GM12878 (cell line): Measurements from ENCODE around the gene ANO2. TPM values are rescaled to one million over a fixed set of nuclear protein-coding genes. Genes with fewer than 3 reads are reported as not detected.

Experiments used
- ATAC-seq: fragments of 200-7000 bp; cut with Tn5 transposase; 3 replicates; pipeline ENCODE4 v1.9.1; 2020; ENCODE audit warnings: mild to moderate bottlenecking, moderate library complexity
- BruUV-seq: library from RNA; stranded (reverse); fragments of 400-500 nt; replicated peaks from 2 replicates; lab custom pipeline; 2021; lab: Mats Ljungman, UMichigan
- CTCF ChIA-PET: fragments of 300-600 bp; sonication (Branson Sonifier 250); formaldehyde crosslinking; extraction: SDS; loops from one replicate; lab custom pipeline; 2021; ENCODE audit warnings: inconsistent platforms; lab: Yijun Ruan, JAX
- POLR2A ChIA-PET: fragments of 350-600 bp; formaldehyde crosslinking; extraction: SDS; loops from one replicate; lab custom pipeline; 2021; ENCODE audit warnings: inconsistent platforms; lab: Charles Lee
- RAD21 ChIA-PET: fragments of 300-600 bp; sonication (Branson Sonifier 250); formaldehyde crosslinking; loops from one replicate; lab custom pipeline; 2023; ENCODE audit warnings: antibody characterized with exemption; ENCODE audit not compliant: unreplicated experiment; lab: Charles Lee
- SMC1A ChIA-PET: fragments of 300-600 bp; sonication (Branson Sonifier 250); formaldehyde crosslinking; loops from one replicate; lab custom pipeline; 2023; ENCODE audit not compliant: unreplicated experiment, uncharacterized antibody; lab: Charles Lee
- DNase-seq: peaks from one replicate; pipeline ENCODE4 v3.0.0-alpha.2; 2011; ENCODE audit warnings: low read depth, low spot score
- FAIRE-seq: peaks from 3 replicates; lab custom pipeline; 2011; peaks lifted over from hg19 to GRCh38; lab: Jason Lieb, UNC
- H2AFZ ChIP-seq: 2 replicates; pipeline ENCODE4 v1.6.0; 2011; ENCODE audit warnings: low read depth, low read length, control low read depth; ENCODE audit not compliant: control insufficient read depth
- H3K27ac ChIP-seq: 2 replicates; pipeline ENCODE4 v1.5.1; 2011; ENCODE audit warnings: control low read depth; ENCODE audit not compliant: control insufficient read depth, insufficient read depth
- H3K27me3 ChIP-seq, 2 experiments: replicated peaks in 1 of 2; 2 replicates each; pipeline versions ENCODE4 v1.6.0 to v1.6.1; 2011; ENCODE audit warnings: low read length in 1 of 2; ENCODE audit not compliant: control insufficient read depth in 2 of 2, insufficient read depth in 2 of 2
- H3K36me3 ChIP-seq, 2 experiments: 2 replicates each; pipeline ENCODE4 v1.5.1; 2011; ENCODE audit warnings: low read length in 1 of 2; ENCODE audit not compliant: control insufficient read depth in 2 of 2, insufficient read depth in 2 of 2
- H3K4me1 ChIP-seq: 2 replicates; pipeline ENCODE4 v1.6.1; 2011; ENCODE audit warnings: mild to moderate bottlenecking, low read length, moderate library complexity, mixed read lengths; ENCODE audit not compliant: control insufficient read depth, insufficient read depth
- H3K4me2 ChIP-seq: 2 replicates; pipeline ENCODE4 v1.6.0; 2011; ENCODE audit warnings: control low read depth; ENCODE audit not compliant: control insufficient read depth, insufficient read depth
- H3K4me3 ChIP-seq: fragments of 200-600 bp; sonication (generic); 2 replicates; pipeline ENCODE4 v1.5.1; 2016
- H3K79me2 ChIP-seq: 2 replicates; pipeline ENCODE4 v1.6.0; 2011; ENCODE audit warnings: low read length; ENCODE audit not compliant: control insufficient read depth, insufficient read depth
- H3K9ac ChIP-seq: 2 replicates; pipeline ENCODE4 v1.8.0; 2011; ENCODE audit warnings: low read length, control low read depth, mixed read lengths; ENCODE audit not compliant: control insufficient read depth, insufficient read depth
- H3K9me3 ChIP-seq: replicated peaks from 3 replicates; pipeline ENCODE4 v1.5.1; 2011; ENCODE audit warnings: mild to moderate bottlenecking, low read length; ENCODE audit not compliant: control insufficient read depth, insufficient read depth
- H4K20me1 ChIP-seq: 2 replicates; pipeline ENCODE4 v1.6.0; 2011; ENCODE audit not compliant: control insufficient read depth, insufficient read depth
- BHLHE40 ChIP-seq, 2 experiments: fragments of 450-650 bp in 1 of 2; IDR thresholded peaks; 2 replicates each; pipeline ENCODE4 v1.6.1; 2011 to 2017; ENCODE audit warnings: low read depth in 2 of 2, borderline replicate concordance in 1 of 2, improper control_type of control experiment in 1 of 2, low read length in 1 of 2, mild to moderate bottlenecking in 1 of 2
- CBX5 ChIP-seq: sonication (generic); IDR thresholded peaks from 2 replicates; pipeline ENCODE4 v1.6.1; 2016; ENCODE audit warnings: low read depth, moderate library complexity, mild to moderate bottlenecking, inconsistent platforms
- CHD2 ChIP-seq: IDR thresholded peaks from 2 replicates; pipeline ENCODE4 v1.6.1; 2011; ENCODE audit warnings: low read depth, low read length, improper control_type of control experiment, borderline replicate concordance
- EGR1 ChIP-seq, 2 experiments: IDR thresholded peaks; 1 replicate in 1 of 2; 2 replicates in 1 of 2; pipeline ENCODE4 v1.6.1; 2011 to 2012; ENCODE audit warnings: low read depth in 2 of 2, low read length in 2 of 2, borderline replicate concordance in 1 of 2, mild to moderate bottlenecking in 1 of 2, moderate library complexity in 1 of 2
- FOXM1 ChIP-seq: IDR thresholded peaks from 2 replicates; pipeline ENCODE4 v1.6.1; 2012; ENCODE audit warnings: low read depth, mild to moderate bottlenecking, inconsistent platforms, low read length, moderate library complexity
- HCFC1 ChIP-seq: fragments of 150-350 bp; IDR thresholded peaks from 2 replicates; pipeline ENCODE4 v1.6.1; 2014; ENCODE audit warnings: low read length
- HDAC6 ChIP-seq: fragments of 200-600 bp; sonication (generic); IDR thresholded peaks from one replicate; pipeline ENCODE4 v1.8.0; 2017; ENCODE audit warnings: antibody characterized with exemption; ENCODE audit not compliant: unreplicated experiment
- JUND ChIP-seq: IDR thresholded peaks from 2 replicates; pipeline ENCODE4 v1.6.1; 2012; ENCODE audit warnings: low read depth, mild to moderate bottlenecking, low read length, improper control_type of control experiment, moderate library complexity
- NFYB ChIP-seq: IDR thresholded peaks from 2 replicates; pipeline ENCODE4 v1.6.1; 2011; ENCODE audit warnings: low read depth, mild to moderate bottlenecking, low read length, improper control_type of control experiment, moderate library complexity; ENCODE audit not compliant: insufficient read depth
- PAX8 ChIP-seq: fragments of 450-650 bp; IDR thresholded peaks from 2 replicates; pipeline ENCODE4 v1.6.1; 2017; ENCODE audit warnings: mild to moderate bottlenecking, moderate library complexity
- POLR2A ChIP-seq: IDR thresholded peaks from 2 replicates; pipeline ENCODE4 v1.6.1; 2011; ENCODE audit warnings: low read depth, mild to moderate bottlenecking, low read length
- RELA ChIP-seq: fragments of 450-650 bp; IDR thresholded peaks from 2 replicates; pipeline ENCODE4 v1.8.0; 2014; ENCODE audit warnings: borderline replicate concordance; ENCODE audit not compliant: partially characterized antibody
- SIX5 ChIP-seq: IDR thresholded peaks from 2 replicates; pipeline ENCODE4 v1.6.1; 2011; ENCODE audit warnings: mild to moderate bottlenecking, low read depth, low read length, moderate library complexity; ENCODE audit not compliant: severe bottlenecking
- TCF12 ChIP-seq: IDR thresholded peaks from 2 replicates; pipeline ENCODE4 v1.6.1; 2011; ENCODE audit warnings: low read depth, mild to moderate bottlenecking, low read length
- USF1 ChIP-seq: IDR thresholded peaks from 2 replicates; pipeline ENCODE4 v1.6.1; 2011; ENCODE audit warnings: borderline replicate concordance, low read depth, mild to moderate bottlenecking, moderate library complexity, mixed read lengths, low read length; ENCODE audit not compliant: insufficient read depth; ENCODE audit errors: extremely low read length
- YBX1 ChIP-seq: fragments of 450-650 bp; IDR thresholded peaks from 2 replicates; pipeline ENCODE4 v1.6.1; 2016; ENCODE audit warnings: antibody characterized with exemption
- ZNF274 ChIP-seq: IDR thresholded peaks from one replicate; pipeline ENCODE4 v1.8.0; 2011; ENCODE audit not compliant: insufficient read length, insufficient read depth
- ZNF622 ChIP-seq: fragments of 450-650 bp; IDR thresholded peaks from 2 replicates; pipeline ENCODE4 v1.6.1; 2017; ENCODE audit warnings: mild to moderate bottlenecking, inconsistent platforms
- WGBS: methylation state at CpG from one replicate; pipeline ENCODE4 v1.1.6; 2016; ENCODE audit warnings: low lambda C conversion rate; ENCODE audit not compliant: insufficient replicate concordance, insufficient coverage; ENCODE audit errors: missing lambda C conversion rate; 5-methylcytosine and 5-hydroxymethylcytosine counted together
- in situ Hi-C: fragments of 300-500 bp; cut with MboI; formaldehyde crosslinking; loops from 9 replicates; pipeline ENCODE4 v1.14.3; 2018; ENCODE audit warnings: mixed read lengths
- intact Hi-C: fragments of 100-400 bp; cut with micrococcal nuclease; formaldehyde crosslinking; loops from one replicate; pipeline ENCODE4 v1.14.2; 2022; ENCODE audit not compliant: unreplicated experiment
- polyA plus RNA-seq, 11 experiments: library from polyadenylated mRNA; depleted of rRNA in 4 of 11; unstranded in 6 of 11; stranded (reverse) in 5 of 11; fragments of >200 nt; fragmentation: Nextera tagmentation in 4 of 11; fragmentation: Illumina TruSeq in 1 of 11; extraction: Ambion mirVana in 4 of 11; extraction: Trizol in 1 of 11; gene quantifications; 1 replicate in 1 of 11; 2 replicates in 10 of 11; pipeline versions ENCODE4 v1.2.1 to v1.2.3, GENCODE V29; 2011 to 2016; ENCODE audit warnings: inconsistent platforms in 2 of 11, missing spikeins in 2 of 11, low read depth in 1 of 11
- total RNA-seq, 4 experiments: library from RNA; depleted of rRNA in 3 of 4; stranded (reverse); fragments of >200 nt in 3 of 4; fragmentation: Illumina TruSeq in 1 of 4; extraction: Trizol in 1 of 4; gene quantifications; 2 replicates each; pipeline versions ENCODE4 v1.2.1 to v1.2.3, GENCODE V29; 2013 to 2021
- TF ChIP-seq, protein P1 (sequence below): IDR thresholded peaks from 2 replicates; pipeline ENCODE4 v1.6.1; 2012; ENCODE audit warnings: low read depth, low read length, improper control_type of control experiment

The ANO2 gene
- total and polyA plus RNA-seq, 10 of the 15 experiments (the other 5 are each of a cell fraction or from before 2014, with no cell fraction given): not detected

- SMC1A ChIA-PET: no interaction called here
- in situ Hi-C loops: no loop called here
- no peaks in the 10 kb centered on the region for H3K79me2 ChIP-seq
Observed at GRCh38 chr12:5575232-5575631, 369.8 kb downstream of the ANO2 start.

DNA sequence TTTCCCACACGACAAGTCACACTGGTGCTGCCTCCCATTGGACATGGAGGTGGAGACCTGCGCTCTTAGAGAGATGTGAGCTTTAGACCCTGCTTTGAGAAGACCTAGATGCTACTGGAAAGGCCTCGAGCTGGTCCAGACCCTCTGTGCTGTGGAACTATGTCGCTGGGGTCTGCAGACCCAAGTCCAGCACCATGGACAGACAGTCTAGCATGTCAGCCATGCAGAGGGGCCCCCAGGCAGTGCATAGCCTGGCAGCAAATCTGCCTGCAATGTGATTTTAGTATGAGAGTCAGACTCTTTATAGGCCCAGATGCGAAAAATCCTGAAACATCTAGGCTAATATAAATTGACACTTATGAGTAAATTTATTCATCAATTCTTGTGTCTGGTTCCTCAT is 371.7 kb downstream of the ANO2 start:
- in situ Hi-C loops (no loop called here), intact Hi-C loops (no loop called here)
- ChIA-PET POLR2A (no interaction called here), CTCF (no interaction called here), SMC1A (no interaction called here), RAD21 (no interaction called here)
- H3K36me3 ChIP-seq: no peaks in the 10 kb centered on the region
- H3K9me3 ChIP-seq: no peaks in the 10 kb centered on the region
- no peak for ATAC-seq
- BruUV-seq: no TSS peak
- H3K4me1 ChIP-seq: no peaks in the 10 kb centered on the region
- no peak overlapping the region for H3K27ac ChIP-seq
- H3K79me2 ChIP-seq: no peaks in the 10 kb centered on the region
- no peak overlapping the region for H2AFZ ChIP-seq
- no peaks in the 10 kb centered on the region for H4K20me1 ChIP-seq
- no peak overlapping the region for H3K9ac ChIP-seq
- no peak for DNase-seq
- 21% methylated on average over 5 of the region's 5 CpGs for WGBS
- FAIRE-seq: no peak
- H3K4me2 ChIP-seq: no peak overlapping the region
- H3K4me3 ChIP-seq: no peak overlapping the region
- peaks cover 0 to 2% of the 10 kb centered on the region in 2 experiments; a peak in 2 of 4 replicates for H3K27me3 ChIP-seq
- TF ChIP-seq FOXM1: no peak
- no peak for TF ChIP-seq ZNF622
- no peak for TF ChIP-seq SIX5
- TF ChIP-seq HCFC1: no peak
- TF ChIP-seq HDAC6: no peak
- TF ChIP-seq ZNF274: no peak
- no peak for TF ChIP-seq CHD2
- TF ChIP-seq POLR2A: no peak
- TF ChIP-seq CBX5: no peak
- no peak for TF ChIP-seq TCF12
- TF ChIP-seq YBX1: no peak
- no peak for TF ChIP-seq PAX8
- TF ChIP-seq, protein P1, sequence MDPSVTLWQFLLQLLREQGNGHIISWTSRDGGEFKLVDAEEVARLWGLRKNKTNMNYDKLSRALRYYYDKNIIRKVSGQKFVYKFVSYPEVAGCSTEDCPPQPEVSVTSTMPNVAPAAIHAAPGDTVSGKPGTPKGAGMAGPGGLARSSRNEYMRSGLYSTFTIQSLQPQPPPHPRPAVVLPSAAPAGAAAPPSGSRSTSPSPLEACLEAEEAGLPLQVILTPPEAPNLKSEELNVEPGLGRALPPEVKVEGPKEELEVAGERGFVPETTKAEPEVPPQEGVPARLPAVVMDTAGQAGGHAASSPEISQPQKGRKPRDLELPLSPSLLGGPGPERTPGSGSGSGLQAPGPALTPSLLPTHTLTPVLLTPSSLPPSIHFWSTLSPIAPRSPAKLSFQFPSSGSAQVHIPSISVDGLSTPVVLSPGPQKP: no peak
- no peak for TF ChIP-seq NFYB

More at GRCh38 chr12:5575232-5575631, 369.8 kb downstream of the ANO2 start:
- no peaks in the 10 kb centered on the region for H3K36me3 ChIP-seq
- H2AFZ ChIP-seq: no peak overlapping the region
- no peaks in the 10 kb centered on the region for H3K4me1 ChIP-seq
- WGBS: 25% methylated on average over 5 of the region's 5 CpGs
- no peak for DNase-seq
- ChIA-PET CTCF (no interaction called here), RAD21 (no interaction called here), POLR2A (no interaction called here)
- no peak for FAIRE-seq
- peaks cover 0 to 2% of the 10 kb centered on the region in 2 experiments; a peak in 3 of 4 replicates for H3K27me3 ChIP-seq
- TF ChIP-seq BHLHE40 (IDR thresholded peaks at IDR 0.05; ENCODE audit: borderline replicate concordance in 1 of 2, low read depth in 2 of 2, low read length in 1 of 2) (no peak), USF1 (no peak), JUND (no peak), RELA (no peak), EGR1 (IDR thresholded peaks at IDR 0.05; ENCODE audit: borderline replicate concordance in 1 of 2, low read depth in 2 of 2, low read length in 2 of 2) (no peak)
- no TSS peak for BruUV-seq
- H3K9ac ChIP-seq: no peak overlapping the region
- no peak overlapping the region for H3K27ac ChIP-seq
- no peak for ATAC-seq
- H3K4me3 ChIP-seq: no peak overlapping the region
- intact Hi-C loops: no loop called here
- H4K20me1 ChIP-seq: no peaks in the 10 kb centered on the region
- H3K9me3 ChIP-seq: no peaks in the 10 kb centered on the region
- no peak overlapping the region for H3K4me2 ChIP-seq
